ENCODE data around the gene PHF24.

PHF24 gene

DNA sequence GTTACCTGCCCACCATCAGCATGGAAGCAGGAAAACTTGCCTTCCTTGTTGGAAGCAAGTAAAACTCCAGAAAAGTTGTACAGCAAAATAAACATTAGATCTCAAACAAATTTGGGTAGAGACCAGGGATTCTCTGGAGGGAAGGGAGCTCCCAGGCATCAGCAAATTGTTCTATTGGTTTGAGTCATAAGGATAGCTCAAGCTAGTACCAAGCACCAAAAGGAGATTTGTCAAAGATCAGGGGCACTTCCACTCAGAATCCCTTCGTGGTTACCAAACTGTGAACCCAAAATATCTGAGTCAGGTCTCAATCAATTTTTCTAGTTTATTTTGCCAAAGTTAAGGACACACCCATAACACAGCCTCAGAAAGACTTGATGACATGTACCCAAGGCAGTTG is 69.3 kb downstream of the PHF24 start:
- Histone ChIP-seq H3K27me3 (ENCODE audit: insufficient read depth, low read depth, severe bottlenecking) (no peaks in the 10 kb centered on the region), H3K9me3 (ENCODE audit: severe bottlenecking) (no peaks in the 10 kb centered on the region), H3K4me3 (ENCODE audit: low read depth, low read length) (no peak overlapping the region), H3K27ac (no peak overlapping the region), H3K36me3 (no peaks in the 10 kb centered on the region; the same call in 1 of the 2 replicates)
- no peak for DNase-seq
- TF ChIP-seq, protein P1, sequence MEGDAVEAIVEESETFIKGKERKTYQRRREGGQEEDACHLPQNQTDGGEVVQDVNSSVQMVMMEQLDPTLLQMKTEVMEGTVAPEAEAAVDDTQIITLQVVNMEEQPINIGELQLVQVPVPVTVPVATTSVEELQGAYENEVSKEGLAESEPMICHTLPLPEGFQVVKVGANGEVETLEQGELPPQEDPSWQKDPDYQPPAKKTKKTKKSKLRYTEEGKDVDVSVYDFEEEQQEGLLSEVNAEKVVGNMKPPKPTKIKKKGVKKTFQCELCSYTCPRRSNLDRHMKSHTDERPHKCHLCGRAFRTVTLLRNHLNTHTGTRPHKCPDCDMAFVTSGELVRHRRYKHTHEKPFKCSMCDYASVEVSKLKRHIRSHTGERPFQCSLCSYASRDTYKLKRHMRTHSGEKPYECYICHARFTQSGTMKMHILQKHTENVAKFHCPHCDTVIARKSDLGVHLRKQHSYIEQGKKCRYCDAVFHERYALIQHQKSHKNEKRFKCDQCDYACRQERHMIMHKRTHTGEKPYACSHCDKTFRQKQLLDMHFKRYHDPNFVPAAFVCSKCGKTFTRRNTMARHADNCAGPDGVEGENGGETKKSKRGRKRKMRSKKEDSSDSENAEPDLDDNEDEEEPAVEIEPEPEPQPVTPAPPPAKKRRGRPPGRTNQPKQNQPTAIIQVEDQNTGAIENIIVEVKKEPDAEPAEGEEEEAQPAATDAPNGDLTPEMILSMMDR (IDR thresholded peaks at IDR 0.05; ENCODE audit: low read depth, low read length): no peak

DNA sequence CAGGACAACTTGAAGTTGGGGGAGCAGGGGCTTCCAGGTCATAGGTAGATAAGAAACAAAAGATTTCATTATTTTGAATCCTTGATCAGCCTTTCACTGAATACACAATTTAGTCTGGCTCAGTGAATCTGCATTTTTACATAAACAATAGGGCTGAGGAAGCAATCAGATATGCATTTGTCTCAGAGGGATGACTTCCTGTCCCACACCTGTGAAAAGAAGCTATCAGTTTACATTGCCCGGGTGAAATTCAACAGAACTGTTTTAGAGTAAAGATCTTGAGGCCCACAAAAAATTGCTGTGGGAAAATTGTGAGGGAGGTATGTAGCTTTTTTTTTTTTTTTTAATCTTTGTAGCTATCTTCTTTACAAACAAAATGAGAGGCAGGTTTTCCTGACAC is 69.8 kb downstream of the PHF24 start:
- no peak overlapping the region for H3K4me3 ChIP-seq (ENCODE audit: low read depth, low read length)
- TF ChIP-seq, protein P1 (IDR thresholded peaks at IDR 0.05; ENCODE audit: low read depth, low read length): no peak
- H3K27ac ChIP-seq: no peak overlapping the region
- H3K27me3 ChIP-seq (ENCODE audit: insufficient read depth, low read depth, severe bottlenecking): no peaks in the 10 kb centered on the region
- H3K9me3 ChIP-seq (ENCODE audit: severe bottlenecking): no peaks in the 10 kb centered on the region
- H3K36me3 ChIP-seq: no peaks in the 10 kb centered on the region; the same call in 1 of the 2 replicates
- no peak for DNase-seq

DNA sequence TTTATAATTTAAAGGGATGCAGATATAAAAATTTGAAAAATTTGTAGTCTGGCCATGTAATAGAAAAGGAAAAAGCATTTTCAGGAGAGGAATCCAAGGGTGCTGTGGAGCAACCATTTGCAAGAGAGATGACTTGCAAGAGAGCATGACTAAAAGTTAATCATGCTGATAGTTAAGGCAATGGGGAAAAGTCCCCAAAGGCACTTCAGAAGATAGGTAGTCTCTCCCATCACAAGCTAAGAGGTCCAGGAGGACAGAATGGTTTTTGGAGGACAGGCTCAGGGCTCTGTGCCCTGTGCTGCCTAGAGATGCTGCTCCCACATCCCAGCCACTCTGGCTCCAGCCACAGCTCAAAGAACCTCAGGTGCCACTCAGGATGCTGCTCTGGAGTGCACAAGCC is 70.3 kb downstream of the PHF24 start:
- no peak for DNase-seq
- Histone ChIP-seq H3K36me3 (no peaks in the 10 kb centered on the region; the same call in 1 of the 2 replicates), H3K4me3 (ENCODE audit: low read depth, low read length) (no peak overlapping the region), H3K27ac (no peak overlapping the region), H3K9me3 (ENCODE audit: severe bottlenecking) (no peaks in the 10 kb centered on the region), H3K27me3 (ENCODE audit: insufficient read depth, low read depth, severe bottlenecking) (no peaks in the 10 kb centered on the region)
- TF ChIP-seq, protein P1 (IDR thresholded peaks at IDR 0.05; ENCODE audit: low read depth, low read length): no peak

DNA sequence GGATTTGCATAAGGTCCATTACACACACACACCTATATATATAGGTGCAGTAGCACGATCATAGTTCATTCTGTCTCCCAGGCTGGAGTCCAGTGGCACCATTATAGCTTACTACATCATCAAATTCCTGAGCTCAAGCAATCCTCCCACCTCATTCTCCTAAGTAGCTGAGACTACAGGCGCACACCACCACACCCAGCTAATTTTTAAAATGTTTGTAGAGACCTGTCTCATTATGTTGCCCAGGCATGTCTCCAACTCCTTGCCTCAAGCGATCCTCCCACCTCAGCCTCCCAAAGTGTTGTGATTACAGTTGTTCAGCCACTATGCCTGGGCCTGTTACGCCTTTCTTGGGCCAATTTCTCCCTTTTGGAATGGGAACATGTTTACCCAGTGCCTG is 71.2 kb downstream of the PHF24 start:
- TF ChIP-seq, protein P1 (IDR thresholded peaks at IDR 0.05; ENCODE audit: low read depth, low read length): no peak
- DNase-seq: no peak
- Histone ChIP-seq H3K9me3 (ENCODE audit: severe bottlenecking) (no peaks in the 10 kb centered on the region), H3K4me3 (ENCODE audit: low read depth, low read length) (no peak overlapping the region), H3K36me3 (no peaks in the 10 kb centered on the region; the same call in 1 of the 2 replicates), H3K27me3 (ENCODE audit: insufficient read depth, low read depth, severe bottlenecking) (no peaks in the 10 kb centered on the region), H3K27ac (no peak overlapping the region)

DNA sequence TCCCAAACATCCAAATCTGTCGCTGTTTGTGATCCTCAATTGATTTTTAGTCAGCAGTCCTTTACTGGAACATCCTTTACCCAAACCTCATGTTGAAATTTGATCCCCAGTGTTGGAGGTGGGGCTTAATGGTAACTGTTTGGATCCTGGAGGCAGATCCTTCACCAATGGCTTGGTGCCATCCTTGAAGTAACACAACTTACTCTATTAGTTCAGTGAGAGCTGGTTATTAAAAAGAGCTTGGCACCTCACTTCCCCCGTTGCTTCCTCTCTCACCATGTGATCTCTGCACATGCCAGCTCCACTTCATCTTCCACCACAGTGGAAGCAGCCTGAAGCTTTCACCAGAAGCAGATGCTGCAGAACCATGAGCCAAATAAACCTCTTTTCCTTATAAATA is 71.8 kb downstream of the PHF24 start:
- Histone ChIP-seq H3K27me3 (ENCODE audit: insufficient read depth, low read depth, severe bottlenecking) (no peaks in the 10 kb centered on the region), H3K9me3 (ENCODE audit: severe bottlenecking) (no peaks in the 10 kb centered on the region), H3K4me3 (ENCODE audit: low read depth, low read length) (no peak overlapping the region), H3K27ac (no peak overlapping the region), H3K36me3 (no peaks in the 10 kb centered on the region; the same call in 1 of the 2 replicates)
- TF ChIP-seq, protein P1 (IDR thresholded peaks at IDR 0.05; ENCODE audit: low read depth, low read length): no peak
- DNase-seq: no peak
